Liver (tissue), 9 donors: ENCODE results near the gene PTPRN2. TPM values are rescaled to one million over a fixed set of nuclear protein-coding genes. Genes with fewer than 3 reads are reported as not detected.

Source experiments
- DNase-seq: peaks from one replicate; pipeline ENCODE4 v3.0.0-alpha.2; 2017; ENCODE audit warnings: low spot score
- H3K27ac ChIP-seq, 2 donors: one replicate each; pipeline ENCODE4 v1.7.0; 2013; ENCODE audit warnings: inconsistent platforms in 2 of 2, low read length in 2 of 2, control low read depth in 1 of 2, low read depth in 1 of 2, mild to moderate bottlenecking in 1 of 2
- H3K27me3 ChIP-seq, 4 donors: one replicate each; pipeline versions ENCODE4 v1.6.1 to v1.7.0; 2013; ENCODE audit warnings: low read length in 3 of 4, inconsistent platforms in 1 of 4, mild to moderate bottlenecking in 1 of 4, moderate library complexity in 1 of 4; ENCODE audit not compliant: control insufficient read depth in 4 of 4, insufficient read depth in 4 of 4
- H3K36me3 ChIP-seq, 4 donors: one replicate each; pipeline versions ENCODE4 v1.6.1 to v1.7.0; 2013; ENCODE audit warnings: low read length in 3 of 4, mild to moderate bottlenecking in 3 of 4, low read depth in 1 of 4, moderate library complexity in 1 of 4; ENCODE audit not compliant: control insufficient read depth in 4 of 4, insufficient read depth in 3 of 4
- H3K4me1 ChIP-seq, 4 donors: one replicate each; pipeline versions ENCODE4 v1.6.1 to v1.7.0; 2013; ENCODE audit warnings: low read length in 3 of 4, mild to moderate bottlenecking in 3 of 4, moderate library complexity in 1 of 4; ENCODE audit not compliant: control insufficient read depth in 4 of 4, insufficient read depth in 4 of 4
- H3K4me3 ChIP-seq, 3 donors: one replicate each; pipeline versions ENCODE4 v1.6.1 to v1.7.0; 2013; ENCODE audit warnings: low read length in 3 of 3, control low read depth in 1 of 3, low read depth in 1 of 3, mild to moderate bottlenecking in 1 of 3
- H3K9ac ChIP-seq, 2 donors: one replicate each; pipeline ENCODE4 v1.7.0; 2013; ENCODE audit warnings: low read length in 2 of 2, mild to moderate bottlenecking in 2 of 2, moderate library complexity in 2 of 2, control low read depth in 1 of 2, low read depth in 1 of 2
- H3K9me3 ChIP-seq, 4 donors: one replicate each; pipeline versions ENCODE4 v1.6.1 to v1.7.0; 2013; ENCODE audit warnings: low read length in 3 of 4; ENCODE audit not compliant: control insufficient read depth in 4 of 4
- EGR1 ChIP-seq, 2 donors: IDR thresholded peaks; 2 replicates each; pipeline ENCODE4 v1.6.1; 2016 to 2018; ENCODE audit warnings: antibody characterized with exemption in 2 of 2, low read depth in 2 of 2
- FOXA1 ChIP-seq: IDR thresholded peaks from 2 replicates; pipeline ENCODE4 v1.6.1; 2016; ENCODE audit warnings: antibody characterized with exemption
- FOXA2 ChIP-seq: IDR thresholded peaks from 2 replicates; pipeline ENCODE4 v1.6.1; 2016; ENCODE audit warnings: antibody characterized with exemption
- GABPA ChIP-seq, 2 donors: IDR thresholded peaks in 1 of 2; conservative IDR thresholded peaks in 1 of 2; 2 replicates each; pipeline ENCODE4 v1.6.1; 2016; ENCODE audit warnings: antibody characterized with exemption in 2 of 2, mild to moderate bottlenecking in 1 of 2, moderate library complexity in 1 of 2
- HNF4A ChIP-seq, 2 donors: conservative IDR thresholded peaks; 2 replicates each; pipeline ENCODE4 v1.6.1; 2016; ENCODE audit warnings: antibody characterized with exemption in 2 of 2, mild to moderate bottlenecking in 2 of 2
- HNF4G ChIP-seq: IDR thresholded peaks from 2 replicates; pipeline ENCODE4 v1.6.1; 2016; ENCODE audit warnings: antibody characterized with exemption
- JUND ChIP-seq, 2 donors: IDR thresholded peaks; 2 replicates each; pipeline ENCODE4 v1.6.1; 2016; ENCODE audit warnings: antibody characterized with exemption in 2 of 2
- NR2F2 ChIP-seq: IDR thresholded peaks from 2 replicates; pipeline ENCODE4 v1.6.1; 2016; ENCODE audit warnings: antibody characterized with exemption
- RAD21 ChIP-seq, 2 donors: IDR thresholded peaks; 2 replicates each; pipeline ENCODE4 v1.6.1; 2016; ENCODE audit warnings: antibody characterized with exemption in 2 of 2, mild to moderate bottlenecking in 2 of 2
- RXRA ChIP-seq, 2 donors: IDR thresholded peaks; 2 replicates each; pipeline ENCODE4 v1.6.1; 2017 to 2018; ENCODE audit warnings: antibody characterized with exemption in 2 of 2, mild to moderate bottlenecking in 1 of 2
- SP1 ChIP-seq: IDR thresholded peaks from 2 replicates; pipeline ENCODE4 v1.6.1; 2018; ENCODE audit warnings: antibody characterized with exemption, mild to moderate bottlenecking
- YY1 ChIP-seq: IDR thresholded peaks from 2 replicates; pipeline ENCODE4 v1.6.1; 2016; ENCODE audit warnings: antibody characterized with exemption, mild to moderate bottlenecking
- WGBS: extraction: QIAGEN DNeasy Blood & Tissue Kit; methylation state at CpG from one replicate; pipeline ENCODE4 v1.1.7; 2013; 5-methylcytosine and 5-hydroxymethylcytosine counted together
- polyA plus RNA-seq, 2 donors: library from polyadenylated mRNA; stranded (reverse) in 1 of 2; unstranded in 1 of 2; fragments of 200-250 nt in 1 of 2; fragments of >200 nt in 1 of 2; fragmentation: Nextera tagmentation in 1 of 2; extraction: Ambion mirVana in 1 of 2; gene quantifications; one replicate each; pipeline versions ENCODE4 v1.2.1 to v1.2.3, GENCODE V29; 2013 to 2015
- total RNA-seq, 2 donors: library from RNA; depleted of rRNA; stranded (reverse); fragments of >200 nt; gene quantifications; one replicate each; pipeline ENCODE4 v1.2.3, GENCODE V29; 2014
- TF ChIP-seq, protein P1 (sequence below): IDR thresholded peaks from 2 replicates; pipeline ENCODE4 v1.6.1; 2016; ENCODE audit warnings: antibody characterized with exemption, mild to moderate bottlenecking
- TF ChIP-seq, protein P2 (sequence below): fragments of 150-350 bp; IDR thresholded peaks from 2 replicates; pipeline ENCODE4 v1.5.1; 2017; ENCODE audit warnings: improper control_type of control experiment, low read depth, low read length; ENCODE audit not compliant: missing input control
- TF ChIP-seq, protein P3 (sequence below): IDR thresholded peaks from 2 replicates; pipeline ENCODE4 v1.6.1; 2016; ENCODE audit warnings: antibody characterized with exemption
- TF ChIP-seq, protein P4 (sequence below): IDR thresholded peaks from 2 replicates; pipeline ENCODE4 v1.6.1; 2016; ENCODE audit warnings: antibody characterized with exemption
- donor health status: healthy.
- donor health status: healthy.
- donor health status: healthy.
- donor health status: healthy.
- donor health status: healthy.

The PTPRN2 gene
- total and polyA plus RNA-seq, 4 donors = 0.75 to 1.9 (median 1.1) TPM

DNA sequence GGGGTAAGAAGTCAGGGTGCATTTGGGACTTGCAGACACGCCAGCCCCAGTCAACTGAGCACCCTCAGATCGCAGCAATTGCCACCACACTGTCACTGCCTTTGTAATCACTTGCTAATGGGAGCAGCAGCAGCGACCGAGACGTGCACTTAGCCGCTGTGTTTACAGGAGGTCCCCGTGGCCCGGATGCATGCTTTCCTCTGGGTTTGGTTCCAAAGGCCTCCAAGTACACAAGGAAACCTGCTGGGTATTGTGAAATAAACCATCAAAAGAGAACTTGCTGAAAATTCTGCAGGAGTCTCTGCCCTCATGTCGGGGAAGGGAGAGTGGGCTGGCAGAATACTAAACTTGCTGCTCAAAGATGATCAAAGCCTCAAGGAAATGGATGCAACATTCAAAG, 909.1 kb downstream of the PTPRN2 start:
- Histone ChIP-seq H3K9me3 (no peaks in the 10 kb centered on the region), H3K4me3 (no peak overlapping the region), H3K4me1 (peaks cover 0 to under 1% (median 0%) of the 10 kb centered on the region in 4 donors), H3K27me3 (peaks cover 3 to 20% (median 19%) of the 10 kb centered on the region in 4 donors), H3K36me3 (peaks cover 0 to 1% (median 0%) of the 10 kb centered on the region in 4 donors), H3K9ac (no peak overlapping the region), H3K27ac (no peak overlapping the region)
- no peak for TF ChIP-seq RAD21 (IDR thresholded peaks at IDR 0.05)
- TF ChIP-seq, protein P1, sequence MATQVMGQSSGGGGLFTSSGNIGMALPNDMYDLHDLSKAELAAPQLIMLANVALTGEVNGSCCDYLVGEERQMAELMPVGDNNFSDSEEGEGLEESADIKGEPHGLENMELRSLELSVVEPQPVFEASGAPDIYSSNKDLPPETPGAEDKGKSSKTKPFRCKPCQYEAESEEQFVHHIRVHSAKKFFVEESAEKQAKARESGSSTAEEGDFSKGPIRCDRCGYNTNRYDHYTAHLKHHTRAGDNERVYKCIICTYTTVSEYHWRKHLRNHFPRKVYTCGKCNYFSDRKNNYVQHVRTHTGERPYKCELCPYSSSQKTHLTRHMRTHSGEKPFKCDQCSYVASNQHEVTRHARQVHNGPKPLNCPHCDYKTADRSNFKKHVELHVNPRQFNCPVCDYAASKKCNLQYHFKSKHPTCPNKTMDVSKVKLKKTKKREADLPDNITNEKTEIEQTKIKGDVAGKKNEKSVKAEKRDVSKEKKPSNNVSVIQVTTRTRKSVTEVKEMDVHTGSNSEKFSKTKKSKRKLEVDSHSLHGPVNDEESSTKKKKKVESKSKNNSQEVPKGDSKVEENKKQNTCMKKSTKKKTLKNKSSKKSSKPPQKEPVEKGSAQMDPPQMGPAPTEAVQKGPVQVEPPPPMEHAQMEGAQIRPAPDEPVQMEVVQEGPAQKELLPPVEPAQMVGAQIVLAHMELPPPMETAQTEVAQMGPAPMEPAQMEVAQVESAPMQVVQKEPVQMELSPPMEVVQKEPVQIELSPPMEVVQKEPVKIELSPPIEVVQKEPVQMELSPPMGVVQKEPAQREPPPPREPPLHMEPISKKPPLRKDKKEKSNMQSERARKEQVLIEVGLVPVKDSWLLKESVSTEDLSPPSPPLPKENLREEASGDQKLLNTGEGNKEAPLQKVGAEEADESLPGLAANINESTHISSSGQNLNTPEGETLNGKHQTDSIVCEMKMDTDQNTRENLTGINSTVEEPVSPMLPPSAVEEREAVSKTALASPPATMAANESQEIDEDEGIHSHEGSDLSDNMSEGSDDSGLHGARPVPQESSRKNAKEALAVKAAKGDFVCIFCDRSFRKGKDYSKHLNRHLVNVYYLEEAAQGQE = no peak
- TF ChIP-seq, protein P2, sequence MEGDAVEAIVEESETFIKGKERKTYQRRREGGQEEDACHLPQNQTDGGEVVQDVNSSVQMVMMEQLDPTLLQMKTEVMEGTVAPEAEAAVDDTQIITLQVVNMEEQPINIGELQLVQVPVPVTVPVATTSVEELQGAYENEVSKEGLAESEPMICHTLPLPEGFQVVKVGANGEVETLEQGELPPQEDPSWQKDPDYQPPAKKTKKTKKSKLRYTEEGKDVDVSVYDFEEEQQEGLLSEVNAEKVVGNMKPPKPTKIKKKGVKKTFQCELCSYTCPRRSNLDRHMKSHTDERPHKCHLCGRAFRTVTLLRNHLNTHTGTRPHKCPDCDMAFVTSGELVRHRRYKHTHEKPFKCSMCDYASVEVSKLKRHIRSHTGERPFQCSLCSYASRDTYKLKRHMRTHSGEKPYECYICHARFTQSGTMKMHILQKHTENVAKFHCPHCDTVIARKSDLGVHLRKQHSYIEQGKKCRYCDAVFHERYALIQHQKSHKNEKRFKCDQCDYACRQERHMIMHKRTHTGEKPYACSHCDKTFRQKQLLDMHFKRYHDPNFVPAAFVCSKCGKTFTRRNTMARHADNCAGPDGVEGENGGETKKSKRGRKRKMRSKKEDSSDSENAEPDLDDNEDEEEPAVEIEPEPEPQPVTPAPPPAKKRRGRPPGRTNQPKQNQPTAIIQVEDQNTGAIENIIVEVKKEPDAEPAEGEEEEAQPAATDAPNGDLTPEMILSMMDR = no peak
- TF ChIP-seq FOXA1 = no peak
- TF ChIP-seq HNF4A (conservative IDR thresholded peaks at IDR 0.05) = no peak
- TF ChIP-seq, protein P3, sequence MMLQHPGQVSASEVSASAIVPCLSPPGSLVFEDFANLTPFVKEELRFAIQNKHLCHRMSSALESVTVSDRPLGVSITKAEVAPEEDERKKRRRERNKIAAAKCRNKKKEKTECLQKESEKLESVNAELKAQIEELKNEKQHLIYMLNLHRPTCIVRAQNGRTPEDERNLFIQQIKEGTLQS = no peak
- TF ChIP-seq FOXA2 = no peak
- no peak for TF ChIP-seq EGR1 (IDR thresholded peaks at IDR 0.05; ENCODE audit: low read depth in 2 of 2)
- TF ChIP-seq HNF4G = no peak
- TF ChIP-seq GABPA (IDR thresholded peaks at IDR 0.05 in 1 of 2, conservative IDR thresholded peaks at IDR 0.05 in 1 of 2) = no peak
- no peak for TF ChIP-seq NR2F2
- no peak for DNase-seq
- WGBS = 30% methylated on average over 9 of the region's 9 CpGs

DNA sequence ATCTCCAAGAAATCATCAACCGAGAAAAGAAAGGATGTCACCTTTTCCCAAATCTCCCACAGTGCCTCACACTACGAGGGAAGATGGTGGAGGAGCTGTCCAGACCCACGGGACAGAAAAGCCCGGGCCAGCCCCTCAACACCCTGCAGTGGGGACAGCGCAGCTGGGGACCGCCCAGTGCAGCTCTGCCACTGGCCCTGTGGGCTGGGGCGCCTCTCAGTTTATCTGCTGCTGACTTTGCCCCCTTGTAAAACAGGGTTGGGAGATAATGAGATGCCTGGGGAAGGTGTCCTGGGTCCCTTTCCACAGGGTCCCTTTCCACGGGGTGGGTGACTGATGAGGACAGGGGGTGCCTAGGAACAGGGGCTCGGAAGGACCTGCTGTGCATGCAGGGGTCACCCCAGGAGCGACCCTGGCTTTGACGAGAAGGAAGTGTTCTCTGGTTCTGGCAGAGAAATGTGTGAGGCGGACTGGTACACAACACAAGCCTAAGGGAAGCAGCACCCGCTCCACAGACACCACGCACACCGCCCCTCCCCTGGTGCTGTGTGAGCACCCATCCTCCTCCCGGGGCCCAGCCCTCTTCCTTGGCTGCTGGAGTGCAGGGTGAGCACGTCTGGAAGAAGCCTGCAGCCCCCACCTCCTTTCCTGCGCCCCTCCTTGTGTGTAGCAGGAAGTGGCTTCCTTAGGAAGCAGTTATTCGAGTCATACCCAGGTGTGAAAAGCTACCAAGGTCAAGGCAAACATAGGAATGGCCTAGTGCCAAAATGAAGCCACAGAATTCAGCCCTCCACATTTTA, 911.0 kb downstream of the PTPRN2 start:
- Histone ChIP-seq H3K27me3 (peaks cover 0 to 19% (median 8%) of the 10 kb centered on the region in 4 donors), H3K9ac (no peak overlapping the region), H3K36me3 (no peaks in the 10 kb centered on the region), H3K4me1 (no peaks in the 10 kb centered on the region), H3K4me3 (no peak overlapping the region), H3K9me3 (no peaks in the 10 kb centered on the region), H3K27ac (no peak overlapping the region)
- no peak for DNase-seq
- WGBS = 75% methylated on average over 19 of the region's 19 CpGs
- no peak for TF ChIP-seq RAD21 (IDR thresholded peaks at IDR 0.05)
- TF ChIP-seq, protein P1 = no peak
- TF ChIP-seq HNF4A (conservative IDR thresholded peaks at IDR 0.05) = no peak
- TF ChIP-seq, protein P2 = no peak
- TF ChIP-seq, protein P4, sequence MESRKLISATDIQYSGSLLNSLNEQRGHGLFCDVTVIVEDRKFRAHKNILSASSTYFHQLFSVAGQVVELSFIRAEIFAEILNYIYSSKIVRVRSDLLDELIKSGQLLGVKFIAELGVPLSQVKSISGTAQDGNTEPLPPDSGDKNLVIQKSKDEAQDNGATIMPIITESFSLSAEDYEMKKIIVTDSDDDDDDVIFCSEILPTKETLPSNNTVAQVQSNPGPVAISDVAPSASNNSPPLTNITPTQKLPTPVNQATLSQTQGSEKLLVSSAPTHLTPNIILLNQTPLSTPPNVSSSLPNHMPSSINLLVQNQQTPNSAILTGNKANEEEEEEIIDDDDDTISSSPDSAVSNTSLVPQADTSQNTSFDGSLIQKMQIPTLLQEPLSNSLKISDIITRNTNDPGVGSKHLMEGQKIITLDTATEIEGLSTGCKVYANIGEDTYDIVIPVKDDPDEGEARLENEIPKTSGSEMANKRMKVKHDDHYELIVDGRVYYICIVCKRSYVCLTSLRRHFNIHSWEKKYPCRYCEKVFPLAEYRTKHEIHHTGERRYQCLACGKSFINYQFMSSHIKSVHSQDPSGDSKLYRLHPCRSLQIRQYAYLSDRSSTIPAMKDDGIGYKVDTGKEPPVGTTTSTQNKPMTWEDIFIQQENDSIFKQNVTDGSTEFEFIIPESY = no peak
- no peak for TF ChIP-seq GABPA (IDR thresholded peaks at IDR 0.05 in 1 of 2, conservative IDR thresholded peaks at IDR 0.05 in 1 of 2)
- no peak for TF ChIP-seq FOXA2
- TF ChIP-seq SP1 = no peak
- TF ChIP-seq EGR1 (IDR thresholded peaks at IDR 0.05; ENCODE audit: low read depth in 2 of 2) = no peak
- no peak for TF ChIP-seq JUND (IDR thresholded peaks at IDR 0.05)
- TF ChIP-seq RXRA (IDR thresholded peaks at IDR 0.05) = no peak
- TF ChIP-seq YY1 = no peak
- no peak for TF ChIP-seq NR2F2
- no peak for TF ChIP-seq FOXA1
